HG02885 (cell line): Measurements from ENCODE around the gene CD84.
"Not testable (repeated sequence)": the region's sequence is repeated elsewhere in the genome, so short reads cannot be mapped to it uniquely, and the experiment has no call there.

ENCODE experiments used
- ATAC-seq: cut with Tn5 transposase; IDR thresholded peaks from one replicate; pipeline ENCODE4 v1.9.1; 2021; ENCODE audit warnings: mild to moderate bottlenecking; ENCODE audit not compliant: unreplicated experiment, poor library complexity

CD84 gene

GRCh38 chr1:160612613-160613218 lies 33.4 kb upstream of the CD84 start:
- no peak for ATAC-seq

GRCh38 chr1:160610569-160611242 lies 31.4 kb upstream of the CD84 start:
- no peak for ATAC-seq

GRCh38 chr1:160608941-160609340 lies 29.6 kb upstream of the CD84 start:
- ATAC-seq = no peak

GRCh38 chr1:160608514-160608913 lies 29.2 kb upstream of the CD84 start:
- no peak for ATAC-seq

- no peak for ATAC-seq
Observed at GRCh38 chr1:160608057-160608456, 28.8 kb upstream of the CD84 start.

GRCh38 chr1:160607672-160608032 lies 28.4 kb upstream of the CD84 start:
- ATAC-seq = no peak

- ATAC-seq = peak; percentile 64
Observed at GRCh38 chr1:160607011-160607671, 27.8 kb upstream of the CD84 start.

- no peak for ATAC-seq
Observed at GRCh38 chr1:160606611-160607010, 27.3 kb upstream of the CD84 start.

- no peak for ATAC-seq
Observed at GRCh38 chr1:160605792-160606479, 26.6 kb upstream of the CD84 start.

- ATAC-seq = no peak
Observed at GRCh38 chr1:160605205-160605604, 25.9 kb upstream of the CD84 start.

- no peak for ATAC-seq
Observed at GRCh38 chr1:160597705-160598104, 18.4 kb upstream of the CD84 start.

GRCh38 chr1:160597051-160597450 lies 17.8 kb upstream of the CD84 start:
- no peak for ATAC-seq

GRCh38 chr1:160590488-160590887 lies 11.2 kb upstream of the CD84 start:
- ATAC-seq = no peak

- no peak for ATAC-seq
Observed at GRCh38 chr1:160588468-160588867, 9.2 kb upstream of the CD84 start.

GRCh38 chr1:160584784-160585183 lies 5.5 kb upstream of the CD84 start:
- ATAC-seq = no peak

- ATAC-seq = not testable (repeated sequence)
Observed at GRCh38 chr1:160582976-160583375, 3.7 kb upstream of the CD84 start.

- ATAC-seq = no peak
Observed at GRCh38 chr1:160581961-160582360, 2.7 kb upstream of the CD84 start.

- ATAC-seq = no peak
Observed at GRCh38 chr1:160580221-160580812, 1.0 kb upstream of the CD84 start.

GRCh38 chr1:160578525-160579191 lies 638 bp downstream of the CD84 start:
- no peak for ATAC-seq

- no peak for ATAC-seq
Observed at GRCh38 chr1:160578175-160578524, 1.1 kb downstream of the CD84 start.
